SK-N-MC (cell line): Measurements from ENCODE around the gene PRKG1.

ENCODE experiments used
- EZH2 ChIP-seq: fragments of 200-600 bp; sonication (generic); IDR thresholded peaks from one replicate; pipeline ENCODE4 v1.6.1; 2017; ENCODE audit warnings: antibody characterized with exemption
- FOXP2 ChIP-seq: optimal IDR thresholded peaks from 2 replicates; pipeline ENCODE3; 2011; ENCODE audit warnings: mild to moderate bottlenecking, moderate library complexity; ENCODE audit not compliant: insufficient read depth; ENCODE audit errors: extremely low read length, control extremely low read depth
- POLR2AphosphoS5 ChIP-seq: IDR thresholded peaks from 2 replicates; pipeline ENCODE4 v1.6.1; 2012; ENCODE audit warnings: mild to moderate bottlenecking, low read depth, low read length, borderline replicate concordance

DNA sequence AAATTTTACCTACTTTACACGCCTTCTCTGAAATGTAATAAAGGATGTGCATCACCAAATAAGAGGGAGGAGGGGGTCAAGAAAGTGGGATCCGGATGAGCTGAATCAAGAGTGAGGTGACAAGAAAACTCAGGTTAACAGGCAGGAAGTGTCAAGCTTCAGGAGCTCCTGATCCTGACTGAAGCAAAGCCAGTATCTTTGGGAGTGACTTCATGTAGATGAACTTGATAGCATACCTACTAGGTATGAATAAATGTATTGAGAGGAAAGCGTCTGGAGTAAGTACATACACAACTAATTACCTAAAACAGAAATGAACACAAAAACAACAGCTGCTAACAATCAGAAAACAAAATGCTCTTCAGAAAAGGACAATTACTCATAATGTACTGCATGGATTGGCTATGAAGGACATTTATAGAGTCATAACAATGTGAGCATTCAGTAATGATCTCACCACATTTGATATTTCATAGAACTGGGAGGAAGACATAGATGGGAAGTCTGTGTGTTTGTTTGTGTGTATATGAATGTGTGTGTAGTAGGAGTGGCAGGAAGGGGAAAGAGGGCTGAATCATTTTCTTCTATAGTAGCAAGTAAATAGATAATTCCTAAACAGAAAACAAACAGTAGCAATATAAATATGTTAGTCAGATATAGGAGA, 29.4 kb downstream of the PRKG1 start:
- TF ChIP-seq POLR2AphosphoS5 (no peak), EZH2 (no peak), FOXP2 (no peak)
